Astrocyte (in vitro differentiated cells and primary cell): ENCODE results near the gene LNX2. TPM values are rescaled to one million over a fixed set of nuclear protein-coding genes. Genes with fewer than 3 reads are reported as not detected.

Experiments
- DNase-seq: peaks from one replicate; pipeline ENCODE4 v3.0.0-alpha.2; 2010; ENCODE audit warnings: low read depth
- FAIRE-seq: peaks from 2 replicates; lab custom pipeline; 2011; peaks lifted over from hg19 to GRCh38; lab: Jason Lieb, UNC
- H2AFZ ChIP-seq: 2 replicates; pipeline ENCODE4 v1.6.0; 2012; ENCODE audit warnings: low read depth, low read length, inconsistent platforms
- H3K27ac ChIP-seq: 2 replicates; pipeline ENCODE4 v1.5.1; 2011; ENCODE audit warnings: low read depth, low read length, inconsistent platforms
- H3K27me3 ChIP-seq: 2 replicates; pipeline ENCODE4 v1.6.0; 2011; ENCODE audit warnings: low read length, inconsistent platforms; ENCODE audit not compliant: insufficient read depth
- H3K36me3 ChIP-seq: 2 replicates; pipeline ENCODE4 v1.5.1; 2011; ENCODE audit warnings: low read length, inconsistent platforms; ENCODE audit not compliant: insufficient read depth
- H3K4me1 ChIP-seq: 2 replicates; pipeline ENCODE4 v1.5.1; 2011; ENCODE audit warnings: low read length, inconsistent platforms; ENCODE audit not compliant: insufficient read depth
- H3K4me2 ChIP-seq: 2 replicates; pipeline ENCODE4 v1.6.0; 2012; ENCODE audit warnings: low read length, inconsistent platforms
- H3K4me3 ChIP-seq: 2 replicates; pipeline ENCODE4 v1.5.1; 2011; ENCODE audit warnings: low read depth, mild to moderate bottlenecking, low read length, inconsistent platforms; ENCODE audit not compliant: insufficient read depth
- H3K79me2 ChIP-seq: 2 replicates; pipeline ENCODE4 v1.6.0; 2012; ENCODE audit warnings: mild to moderate bottlenecking, low read length, inconsistent platforms; ENCODE audit not compliant: insufficient read depth
- H3K9ac ChIP-seq: 2 replicates; pipeline ENCODE4 v1.6.0; 2012; ENCODE audit warnings: mild to moderate bottlenecking, low read length, inconsistent platforms
- H3K9me3 ChIP-seq: 2 replicates; pipeline ENCODE4 v1.5.1; 2012; ENCODE audit warnings: low read depth, mild to moderate bottlenecking, low read length, inconsistent platforms; ENCODE audit not compliant: insufficient read depth
- H4K20me1 ChIP-seq: 2 replicates; pipeline ENCODE4 v1.6.0; 2012; ENCODE audit warnings: low read length, inconsistent platforms; ENCODE audit not compliant: insufficient read depth
- H3K27ac Mint-ChIP-seq: one replicate; pipeline ENCODE4 v1.8.0; 2021; ENCODE audit warnings: mild to moderate bottlenecking, mixed read lengths; ENCODE audit not compliant: unreplicated experiment
- H3K27me3 Mint-ChIP-seq: one replicate; pipeline ENCODE4 v1.8.0; 2021; ENCODE audit warnings: low read depth, mixed read lengths; ENCODE audit not compliant: unreplicated experiment
- H3K36me3 Mint-ChIP-seq: one replicate; pipeline ENCODE4 v1.8.0; 2021; ENCODE audit warnings: low read depth, mixed read lengths; ENCODE audit not compliant: unreplicated experiment
- H3K4me1 Mint-ChIP-seq: one replicate; pipeline ENCODE4 v1.8.0; 2021; ENCODE audit warnings: low read depth, mixed read lengths; ENCODE audit not compliant: unreplicated experiment
- H3K4me3 Mint-ChIP-seq: one replicate; pipeline ENCODE4 v1.8.0; 2021; ENCODE audit warnings: mild to moderate bottlenecking, moderate library complexity, mixed read lengths; ENCODE audit not compliant: unreplicated experiment
- H3K9me3 Mint-ChIP-seq: one replicate; pipeline ENCODE4 v1.8.0; 2021; ENCODE audit warnings: mild to moderate bottlenecking, mixed read lengths; ENCODE audit not compliant: unreplicated experiment
- CTCF ChIP-seq: IDR thresholded peaks from 2 replicates; pipeline ENCODE4 v1.5.1; 2011; ENCODE audit warnings: low read depth, mild to moderate bottlenecking, inconsistent platforms, low read length, moderate library complexity; ENCODE audit not compliant: insufficient read depth
- EZH2 ChIP-seq: IDR thresholded peaks from 2 replicates; pipeline ENCODE4 v1.6.1; 2012; ENCODE audit warnings: mild to moderate bottlenecking, low read length, inconsistent platforms; ENCODE audit not compliant: insufficient read depth
- total RNA-seq: library from RNA; stranded (reverse); gene quantifications from 2 replicates; pipeline ENCODE4 v1.2.1, GENCODE V29; 2021

The LNX2 gene
- total RNA-seq, 1 donor from 2014 or later = 8.7 TPM

DNA sequence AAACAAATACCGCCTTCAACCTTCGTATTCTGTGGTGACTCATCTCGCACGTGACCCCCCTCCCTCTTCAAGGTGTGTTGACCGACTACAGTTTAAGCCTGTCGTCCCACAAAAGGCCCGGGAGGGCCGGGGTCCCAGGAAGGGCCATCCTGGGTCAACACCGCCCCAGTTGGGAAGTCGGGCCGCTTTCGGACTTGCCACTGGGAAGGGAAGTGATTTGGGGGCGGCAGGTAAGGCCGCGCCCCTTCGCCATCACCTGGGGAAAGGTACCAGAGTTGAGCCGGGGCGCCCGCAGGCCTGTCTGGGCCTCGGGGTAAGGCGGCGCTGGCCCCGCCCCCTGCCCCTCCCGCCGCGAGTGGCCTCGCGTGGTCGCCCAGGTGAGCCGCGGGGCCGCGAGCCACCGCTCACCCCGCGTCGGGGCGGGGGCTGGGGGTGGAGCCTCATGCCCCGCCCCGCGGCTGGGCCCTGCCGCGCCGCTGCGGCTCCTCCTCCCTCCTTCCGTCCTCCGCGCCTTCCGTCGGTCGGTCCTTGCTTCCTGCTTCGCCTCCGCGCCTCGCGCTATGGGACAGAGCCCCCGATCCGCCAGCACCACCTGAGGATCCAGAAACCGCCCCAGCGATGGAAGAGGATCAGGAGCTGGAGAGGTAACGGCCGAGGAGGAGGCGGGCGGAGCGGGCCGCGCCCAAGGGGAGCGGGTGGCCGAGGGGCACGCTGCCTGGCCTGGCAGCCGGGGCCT is 1.2 kb upstream of the LNX2 start, which contains the start of gene POLR1D:
TSS of gene POLR1D (plus strand) at position 527 of the 736 bp plus-strand sequence. CDS start at position 619, 92 bp downstream.
- no peaks in the 10 kb centered on the region for H3K9me3 ChIP-seq
- H4K20me1 ChIP-seq = peaks cover 69% of the 10 kb centered on the region
- no peak for TF ChIP-seq EZH2
- no peak for TF ChIP-seq CTCF
- peak within 1 kb of the TSS; percentile 69 for H3K27ac ChIP-seq
- H3K27ac Mint-ChIP-seq = peak within 1 kb of the TSS; percentile 77
- no peaks in the 10 kb centered on the region for H3K27me3 Mint-ChIP-seq
- H3K36me3 ChIP-seq = peaks cover 7% of the 10 kb centered on the region
- peaks cover 77% of the 10 kb centered on the region for H3K79me2 ChIP-seq
- H3K4me2 ChIP-seq = peak within 1 kb of the TSS; percentile 95
- FAIRE-seq (no peak), DNase-seq (peak; percentile 39)
- peaks cover 15% of the 10 kb centered on the region for H3K36me3 Mint-ChIP-seq
- H3K9me3 Mint-ChIP-seq = no peaks in the 10 kb centered on the region
- H3K4me1 ChIP-seq = peaks cover 5% of the 10 kb centered on the region
- H3K9ac ChIP-seq = peak within 1 kb of the TSS; percentile 92
- H3K4me3 Mint-ChIP-seq = peak within 1 kb of the TSS; percentile 95
- no peaks in the 10 kb centered on the region for H3K27me3 ChIP-seq
- peaks cover 21% of the 10 kb centered on the region for H3K4me1 Mint-ChIP-seq
- H2AFZ ChIP-seq = peak within 1 kb of the TSS; percentile 96
- H3K4me3 ChIP-seq = peak within 1 kb of the TSS; percentile 87

GRCh38 chr13:27621116-27621365 is 712 bp upstream of the LNX2 start:
- Histone ChIP-seq H3K36me3 (peaks cover 7% of the 10 kb centered on the region), H3K4me3 (peak overlapping the region; percentile 87), H2AFZ (peak overlapping the region; percentile 96), H3K4me1 (peaks cover 5% of the 10 kb centered on the region), H3K27me3 (no peaks in the 10 kb centered on the region), H4K20me1 (peaks cover 64% of the 10 kb centered on the region), H3K9me3 (no peaks in the 10 kb centered on the region), H3K27ac (peak overlapping the region; percentile 69), H3K4me2 (peak overlapping the region; percentile 95), H3K9ac (peak overlapping the region; percentile 92), H3K79me2 (peaks cover 79% of the 10 kb centered on the region)
- Mint-ChIP-seq H3K27ac (peak overlapping the region; percentile 77), H3K36me3 (peaks cover 15% of the 10 kb centered on the region), H3K4me3 (peak overlapping the region; percentile 94), H3K9me3 (no peaks in the 10 kb centered on the region), H3K27me3 (no peaks in the 10 kb centered on the region), H3K4me1 (peaks cover 21% of the 10 kb centered on the region)
- DNase-seq (peak; percentile 44), FAIRE-seq (no peak)
- TF ChIP-seq CTCF = no peak
- no peak for TF ChIP-seq EZH2
